Renal cortex interstitium (tissue), 11 donors: ENCODE data around the gene NXN. TPM values are rescaled to one million over a fixed set of nuclear protein-coding genes. Genes with fewer than 3 reads are reported as not detected.
"Not testable (repeated sequence)": the region's sequence is repeated elsewhere in the genome, so short reads cannot be mapped to it uniquely, and the experiment has no call there.

Experiments
- DNase-seq, 11 donors: peaks; one replicate each; pipeline ENCODE4 v3.0.0-alpha.2; 2013; ENCODE audit warnings: low read depth in 9 of 11, low spot score in 4 of 11; ENCODE audit errors: extremely low read depth in 1 of 11
- polyA plus RNA-seq, 3 donors: library from polyadenylated mRNA; unstranded; fragments of 120-200 nt; gene quantifications; one replicate each; pipeline ENCODE4 v1.2.1, GENCODE V29; 2013; ENCODE audit not compliant: insufficient read length in 3 of 3

The NXN gene
- polyA plus RNA-seq, 3 donors = 29.9 to 38.5 (median 33.1) TPM

- not testable (repeated sequence) for DNase-seq
Measured at GRCh38 chr17:995324-995723, 15.7 kb upstream of the NXN start.

GRCh38 chr17:992933-993332 is 13.4 kb upstream of the NXN start:
- no peak for DNase-seq

GRCh38 chr17:988561-988960 is 9.0 kb upstream of the NXN start:
- no peak for DNase-seq

- DNase-seq = no peak
Measured at GRCh38 chr17:987931-988330, 8.4 kb upstream of the NXN start.

GRCh38 chr17:986322-986929 is 6.8 kb upstream of the NXN start:
- no peak for DNase-seq

- DNase-seq = no peak
Measured at GRCh38 chr17:983921-984320, 4.3 kb upstream of the NXN start.

GRCh38 chr17:981292-981658 is 1.7 kb upstream of the NXN start:
- DNase-seq = no peak

GRCh38 chr17:980406-981291 is 1.1 kb upstream of the NXN start:
- DNase-seq = peak in 10 of 11 donors; percentile 66 to 90 (median 78)

GRCh38 chr17:979212-979538 is 401 bp downstream of the NXN start:
- no peak for DNase-seq

- peak in 2 of 11 donors; percentile 31 to 38 for DNase-seq
Measured at GRCh38 chr17:978103-979093, 1.2 kb downstream of the NXN start.

GRCh38 chr17:977166-977565 is 2.4 kb downstream of the NXN start:
- no peak for DNase-seq

GRCh38 chr17:976312-976711 is 3.3 kb downstream of the NXN start:
- DNase-seq = no peak

GRCh38 chr17:975371-975915 is 4.1 kb downstream of the NXN start:
- DNase-seq = no peak

- not testable (repeated sequence) for DNase-seq
Measured at GRCh38 chr17:974778-975177, 4.8 kb downstream of the NXN start.

- DNase-seq = no peak
Measured at GRCh38 chr17:973053-973452, 6.5 kb downstream of the NXN start.

GRCh38 chr17:971861-972260 is 7.7 kb downstream of the NXN start:
- DNase-seq = not testable (repeated sequence)

- no peak for DNase-seq
Measured at GRCh38 chr17:970364-970763, 9.2 kb downstream of the NXN start.

- no peak for DNase-seq
Measured at GRCh38 chr17:969811-970355, 9.7 kb downstream of the NXN start.
